Tongue (tissue), 2 donors: Measurements from ENCODE around the gene RIT2. TPM values are rescaled to one million over a fixed set of nuclear protein-coding genes. Genes with fewer than 3 reads are reported as not detected.
A peak's percentile ranks its signal among the peaks of the same experiment; 100 is the strongest.

Experiments
- DNase-seq: peaks from one replicate; pipeline ENCODE4 v3.0.0-alpha.2; 2015
- total RNA-seq: library from RNA; depleted of rRNA; stranded (reverse); fragments of >200 nt; gene quantifications from one replicate; pipeline ENCODE4 v1.2.3, GENCODE V29; 2014

RIT2 gene
- not detected for total RNA-seq

DNA sequence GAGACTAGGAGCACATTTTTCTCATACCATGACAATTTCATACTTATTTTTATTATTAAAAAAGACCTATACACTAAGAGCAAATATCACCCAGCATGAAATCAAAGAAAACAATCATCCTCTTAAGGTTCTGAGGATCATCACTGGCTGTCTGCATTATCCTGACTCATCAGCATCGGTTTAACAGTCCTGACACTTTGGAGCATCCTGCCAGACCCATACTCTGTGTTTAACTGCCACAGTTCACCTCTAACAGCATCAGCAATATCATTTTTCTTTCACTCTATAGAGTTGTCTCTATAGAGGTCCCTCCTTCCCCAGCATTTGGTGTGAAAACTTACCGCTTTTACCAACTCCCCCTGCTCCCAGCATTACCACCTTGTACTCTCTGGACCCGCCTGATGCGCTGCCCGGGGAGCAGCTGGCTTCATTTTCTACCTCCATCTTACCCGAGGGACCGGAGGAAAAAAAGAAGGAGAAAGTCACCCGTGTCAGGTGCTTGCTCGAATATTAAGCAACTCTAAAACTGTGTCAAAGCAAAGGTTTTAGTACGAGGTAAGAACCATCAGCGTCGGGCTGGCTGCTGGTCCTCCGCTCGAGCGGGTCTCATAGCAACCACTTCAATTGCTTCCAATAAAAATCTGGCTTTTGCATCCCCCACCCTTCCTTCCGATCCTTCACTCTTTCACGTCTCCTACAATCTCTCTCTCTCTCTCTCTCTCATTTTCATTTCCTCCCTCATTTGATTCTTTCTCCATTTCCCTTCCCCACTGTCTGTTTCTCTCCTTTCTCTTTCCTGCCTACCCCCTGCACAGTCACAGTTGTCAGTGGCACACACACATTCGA, at the start of gene RIT2:
Gene RIT2, minus strand, starts transcription at position 610 of the 846 bp plus-strand sequence.
- DNase-seq = no peak

- DNase-seq = no peak
Measured at GRCh38 chr18:43161528-43161927, 46.0 kb upstream of the RIT2 start.

DNA sequence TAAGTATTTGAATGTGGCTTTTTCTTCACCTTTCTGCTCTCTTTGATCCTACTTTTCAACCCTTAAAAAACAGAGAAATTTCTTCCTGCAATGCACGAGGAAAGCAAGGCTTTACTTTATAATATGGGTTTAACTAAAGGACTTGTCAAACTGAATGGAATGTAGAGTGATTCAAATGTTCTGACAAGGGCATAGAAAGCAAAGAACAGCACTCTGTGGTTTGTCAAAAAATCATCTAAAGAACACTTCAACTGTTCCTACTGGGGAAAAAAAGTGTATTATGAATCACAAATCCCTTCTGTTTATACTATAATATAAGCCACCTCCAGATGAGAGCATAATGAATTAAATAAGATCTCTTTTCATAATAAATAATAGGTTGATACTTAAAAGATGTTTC, 45.0 kb upstream of the RIT2 start:
- no peak for DNase-seq

GRCh38 chr18:43159926-43160325, 44.4 kb upstream of the RIT2 start:
- DNase-seq = no peak

GRCh38 chr18:43159086-43159770, 43.7 kb upstream of the RIT2 start:
- peak; percentile 10 for DNase-seq

GRCh38 chr18:43158381-43158780, 42.9 kb upstream of the RIT2 start:
- DNase-seq = no peak

GRCh38 chr18:43155842-43156241, 40.4 kb upstream of the RIT2 start:
- no peak for DNase-seq

DNA sequence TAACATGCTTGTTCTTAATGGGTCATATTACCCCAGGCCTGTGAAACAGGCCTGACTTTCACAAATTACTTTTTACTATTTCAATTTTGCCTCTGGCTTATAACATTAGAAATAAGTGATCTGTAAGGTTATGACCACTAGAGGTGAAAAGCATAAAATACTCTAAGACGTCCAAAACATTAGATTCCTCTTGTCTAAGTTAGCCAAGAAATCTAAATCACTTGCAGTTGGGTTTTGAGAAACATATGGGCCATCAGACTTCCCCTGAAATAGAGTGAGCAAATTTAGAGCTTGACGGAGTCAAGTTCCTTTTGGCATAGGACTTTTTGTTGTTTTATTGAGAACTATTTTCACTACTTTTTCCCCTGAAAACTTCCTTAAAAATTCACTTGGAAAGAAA, 32.7 kb upstream of the RIT2 start:
- DNase-seq = no peak

- DNase-seq = no peak
Measured at GRCh38 chr18:43141208-43141607, 25.7 kb upstream of the RIT2 start.

- no peak for DNase-seq
Measured at GRCh38 chr18:43139288-43139946, 23.9 kb upstream of the RIT2 start.

DNA sequence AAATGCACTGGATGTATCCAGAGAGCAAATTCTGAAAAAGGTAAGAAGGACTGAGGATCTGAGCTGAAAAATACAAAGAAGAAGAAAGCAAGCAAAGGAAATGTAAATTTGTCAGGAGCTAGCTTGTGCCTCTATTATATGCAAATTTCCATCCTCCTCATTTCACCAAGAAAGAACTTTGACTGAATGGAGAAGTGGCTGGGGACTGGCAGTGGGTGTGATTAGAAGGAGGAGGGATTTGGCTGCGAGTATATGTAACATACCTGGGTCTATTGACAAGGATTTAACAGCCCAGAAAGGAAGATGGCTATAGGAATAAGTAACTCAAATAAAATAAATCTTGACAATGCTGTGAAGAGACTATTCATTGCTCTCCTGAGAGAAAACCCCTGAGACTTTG, 19.4 kb upstream of the RIT2 start:
- DNase-seq = no peak

- peak; percentile 4 for DNase-seq
Measured at GRCh38 chr18:43130716-43131260, 15.3 kb upstream of the RIT2 start.

- DNase-seq = no peak
Measured at GRCh38 chr18:43129946-43130524, 14.6 kb upstream of the RIT2 start.

DNA sequence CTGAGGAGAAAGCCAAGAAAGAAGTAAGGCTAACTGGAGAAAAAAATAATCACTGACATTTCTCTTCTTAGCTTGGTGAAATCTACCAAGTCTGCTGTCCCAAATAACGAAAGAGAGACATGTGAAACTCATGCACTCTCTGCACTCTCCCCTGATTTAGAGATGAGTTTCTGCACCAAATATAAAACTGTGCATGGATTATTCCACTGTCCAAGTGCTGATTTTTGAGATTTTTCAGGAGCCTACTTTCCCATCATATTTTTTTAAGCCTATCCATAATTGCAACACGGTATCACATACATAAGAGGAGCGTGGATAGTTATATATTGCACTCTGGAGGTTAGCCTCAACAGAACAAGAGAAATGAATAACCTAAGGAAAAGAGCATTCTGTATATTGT, 10.0 kb upstream of the RIT2 start:
- no peak for DNase-seq

GRCh38 chr18:43122955-43123354, 7.5 kb upstream of the RIT2 start:
- no peak for DNase-seq

DNA sequence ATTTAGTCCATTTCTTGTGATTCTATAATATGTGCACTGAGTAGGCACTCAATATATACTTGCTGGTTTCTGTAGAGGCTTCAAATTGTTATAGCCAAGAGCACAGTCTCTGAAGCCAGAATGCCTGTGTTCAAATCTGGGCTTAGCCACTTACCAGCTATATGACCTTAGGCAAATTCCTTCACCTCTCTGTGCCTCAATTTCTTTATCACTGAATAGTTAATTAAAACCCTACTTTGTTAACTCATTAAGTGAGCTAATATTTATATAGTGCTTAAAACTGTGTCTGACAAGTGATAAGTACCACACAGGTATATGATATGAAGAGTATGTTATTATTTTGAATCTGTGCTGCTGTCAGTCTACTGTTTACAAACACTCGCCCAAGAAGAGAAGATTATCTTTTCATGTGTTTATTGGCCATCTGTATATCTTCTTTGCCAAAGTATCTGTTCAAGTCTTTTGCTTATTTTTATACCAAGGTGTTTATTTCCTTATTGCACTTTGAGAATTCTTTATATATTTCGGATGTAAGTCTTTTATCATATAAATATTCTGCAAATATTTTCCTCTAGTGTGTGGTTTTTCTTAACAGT, 1.3 kb upstream of the RIT2 start:
- DNase-seq = no peak

DNA sequence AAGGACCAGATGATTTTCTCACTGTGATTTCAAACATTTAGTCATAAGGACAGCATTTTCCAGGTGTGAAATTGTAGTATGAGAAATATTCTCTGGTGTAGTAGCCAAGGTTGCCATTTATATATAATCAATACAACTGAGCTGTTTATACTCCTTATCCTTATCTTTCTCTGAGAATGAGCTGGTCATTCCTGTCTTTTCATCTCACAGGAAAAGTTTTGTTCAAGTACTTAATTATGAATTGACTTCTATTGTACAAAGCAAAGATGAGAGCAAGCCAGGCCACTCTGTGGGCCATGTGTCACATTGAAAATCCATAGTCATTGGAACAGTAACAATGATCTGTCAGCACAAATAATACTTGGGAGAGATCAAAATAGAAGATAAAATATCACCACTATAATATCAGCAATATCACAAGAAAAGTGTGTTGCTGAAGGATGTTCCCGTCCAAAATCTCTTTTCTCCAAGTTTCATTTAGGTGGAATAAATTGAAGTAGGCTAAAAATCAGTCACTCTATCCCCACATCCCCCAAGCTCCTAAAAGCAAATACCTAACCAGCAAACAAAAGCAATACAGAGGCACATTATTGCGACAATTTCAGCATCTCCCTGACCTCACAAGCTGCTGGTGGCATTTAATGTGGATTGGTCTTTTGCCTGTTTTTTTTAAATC, 2.1 kb downstream of the RIT2 start:
- DNase-seq = no peak

GRCh38 chr18:43108882-43109281, 6.6 kb downstream of the RIT2 start:
- no peak for DNase-seq

DNA sequence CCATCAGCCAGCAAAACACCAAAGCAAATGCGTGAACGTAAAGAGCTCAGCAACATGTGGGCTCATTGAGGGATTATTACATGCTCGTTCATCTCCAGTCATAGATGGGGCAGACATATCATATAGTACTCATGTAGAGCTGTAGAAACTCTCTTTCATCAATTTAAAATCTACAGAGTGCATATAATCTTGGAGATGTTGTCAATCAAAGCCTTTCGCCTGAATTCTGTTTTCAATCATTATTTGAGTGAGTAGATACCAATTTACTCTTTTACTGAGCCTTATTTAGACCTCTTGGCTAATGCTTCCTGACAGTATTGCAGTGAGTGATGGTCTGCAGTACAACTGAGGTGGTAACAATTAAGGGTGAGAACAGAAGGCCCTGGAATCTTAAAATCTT, 7.0 kb downstream of the RIT2 start:
- DNase-seq = no peak

GRCh38 chr18:43093646-43094045, 21.8 kb downstream of the RIT2 start:
- DNase-seq = no peak

GRCh38 chr18:43092539-43092938, 22.9 kb downstream of the RIT2 start:
- no peak for DNase-seq

GRCh38 chr18:43081396-43081795, 34.1 kb downstream of the RIT2 start:
- DNase-seq = no peak
